ENCODE data around the gene ANKDD1B. TPM values are rescaled to one million over a fixed set of nuclear protein-coding genes. Genes with fewer than 3 reads are reported as not detected.

ANKDD1B gene
- total and polyA plus RNA-seq, 2 of the 13 experiments (the other 11 are each of a cell fraction or from before 2014, with no cell fraction given): 0.12 to 0.27 TPM

DNA sequence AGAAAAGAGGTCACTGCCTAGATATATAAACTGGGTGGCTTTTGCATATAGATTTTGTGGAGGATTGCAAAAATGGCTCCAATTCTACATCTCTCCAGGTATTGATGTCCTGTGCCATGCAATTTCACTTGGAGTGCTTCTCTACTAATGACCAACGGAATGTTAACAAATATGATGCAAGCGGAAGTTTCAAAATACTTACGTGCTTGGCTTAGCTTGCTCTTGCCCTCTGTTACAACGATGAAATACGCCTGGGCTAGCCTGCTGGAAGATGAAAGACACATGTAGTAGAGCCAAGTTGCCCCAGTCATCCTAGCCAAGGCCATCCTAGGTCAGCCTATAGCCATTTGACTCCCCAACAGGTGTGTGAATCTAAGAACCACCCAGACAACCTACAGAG is 109.6 kb downstream of the ANKDD1B start (continued):
- TF ChIP-seq ZNF770 (CRISPR knock-in tag; IDR thresholded peaks at IDR 0.05): no peak
- TF ChIP-seq IRF1 (CRISPR knock-in tag; IDR thresholded peaks at IDR 0.05; ENCODE audit: low read depth): no peak
- no peak for TF ChIP-seq ISX (CRISPR knock-in tag; conservative IDR thresholded peaks at IDR 0.05)
- TF ChIP-seq ATRX (CRISPR knock-in tag; IDR thresholded peaks at IDR 0.05; ENCODE audit: borderline replicate concordance): no peak
- TF ChIP-seq ATF3 (CRISPR knock-in tag; IDR thresholded peaks at IDR 0.05): 0 out of 2 replicates have a peak, but pooled peaks have one; percentile 48
- TF ChIP-seq, protein P1, sequence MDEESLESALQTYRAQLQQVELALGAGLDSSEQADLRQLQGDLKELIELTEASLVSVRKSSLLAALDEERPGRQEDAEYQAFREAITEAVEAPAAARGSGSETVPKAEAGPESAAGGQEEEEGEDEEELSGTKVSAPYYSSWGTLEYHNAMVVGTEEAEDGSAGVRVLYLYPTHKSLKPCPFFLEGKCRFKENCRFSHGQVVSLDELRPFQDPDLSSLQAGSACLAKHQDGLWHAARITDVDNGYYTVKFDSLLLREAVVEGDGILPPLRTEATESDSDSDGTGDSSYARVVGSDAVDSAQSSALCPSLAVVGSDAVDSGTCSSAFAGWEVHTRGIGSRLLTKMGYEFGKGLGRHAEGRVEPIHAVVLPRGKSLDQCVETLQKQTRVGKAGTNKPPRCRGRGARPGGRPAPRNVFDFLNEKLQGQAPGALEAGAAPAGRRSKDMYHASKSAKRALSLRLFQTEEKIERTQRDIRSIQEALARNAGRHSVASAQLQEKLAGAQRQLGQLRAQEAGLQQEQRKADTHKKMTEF (CRISPR knock-in tag; IDR thresholded peaks at IDR 0.05): peak; percentile 56; the same call in 1 of the 2 replicates
- TF ChIP-seq ZNF567 (CRISPR knock-in tag; IDR thresholded peaks at IDR 0.05; ENCODE audit: borderline replicate concordance): no peak
- TF ChIP-seq ZNF280D (CRISPR knock-in tag; IDR thresholded peaks at IDR 0.05): 0 out of 2 replicates have a peak, but pooled peaks have one; percentile 46
- no peak for TF ChIP-seq CCDC6 (CRISPR knock-in tag; IDR thresholded peaks at IDR 0.05)
- TF ChIP-seq ZNF552 (CRISPR knock-in tag; IDR thresholded peaks at IDR 0.05; ENCODE audit: borderline replicate concordance): no peak
- no peak for TF ChIP-seq ZNF781 (CRISPR knock-in tag; IDR thresholded peaks at IDR 0.05; ENCODE audit: borderline replicate concordance, not compliant biosample characterization)
- TF ChIP-seq FOXA1 (IDR thresholded peaks at IDR 0.05): no peak
- peak; percentile 61; the same call in 1 of the 2 replicates for TF ChIP-seq FOXA1 (CRISPR knock-in tag; IDR thresholded peaks at IDR 0.05)
- peak; percentile 75; the same call in 1 of the 2 replicates for TF ChIP-seq THRA (CRISPR knock-in tag; IDR thresholded peaks at IDR 0.05; ENCODE audit: borderline replicate concordance)
- TF ChIP-seq GATAD2A (CRISPR knock-in tag; IDR thresholded peaks at IDR 0.05): peak; percentile 91
- TF ChIP-seq, protein P2, sequence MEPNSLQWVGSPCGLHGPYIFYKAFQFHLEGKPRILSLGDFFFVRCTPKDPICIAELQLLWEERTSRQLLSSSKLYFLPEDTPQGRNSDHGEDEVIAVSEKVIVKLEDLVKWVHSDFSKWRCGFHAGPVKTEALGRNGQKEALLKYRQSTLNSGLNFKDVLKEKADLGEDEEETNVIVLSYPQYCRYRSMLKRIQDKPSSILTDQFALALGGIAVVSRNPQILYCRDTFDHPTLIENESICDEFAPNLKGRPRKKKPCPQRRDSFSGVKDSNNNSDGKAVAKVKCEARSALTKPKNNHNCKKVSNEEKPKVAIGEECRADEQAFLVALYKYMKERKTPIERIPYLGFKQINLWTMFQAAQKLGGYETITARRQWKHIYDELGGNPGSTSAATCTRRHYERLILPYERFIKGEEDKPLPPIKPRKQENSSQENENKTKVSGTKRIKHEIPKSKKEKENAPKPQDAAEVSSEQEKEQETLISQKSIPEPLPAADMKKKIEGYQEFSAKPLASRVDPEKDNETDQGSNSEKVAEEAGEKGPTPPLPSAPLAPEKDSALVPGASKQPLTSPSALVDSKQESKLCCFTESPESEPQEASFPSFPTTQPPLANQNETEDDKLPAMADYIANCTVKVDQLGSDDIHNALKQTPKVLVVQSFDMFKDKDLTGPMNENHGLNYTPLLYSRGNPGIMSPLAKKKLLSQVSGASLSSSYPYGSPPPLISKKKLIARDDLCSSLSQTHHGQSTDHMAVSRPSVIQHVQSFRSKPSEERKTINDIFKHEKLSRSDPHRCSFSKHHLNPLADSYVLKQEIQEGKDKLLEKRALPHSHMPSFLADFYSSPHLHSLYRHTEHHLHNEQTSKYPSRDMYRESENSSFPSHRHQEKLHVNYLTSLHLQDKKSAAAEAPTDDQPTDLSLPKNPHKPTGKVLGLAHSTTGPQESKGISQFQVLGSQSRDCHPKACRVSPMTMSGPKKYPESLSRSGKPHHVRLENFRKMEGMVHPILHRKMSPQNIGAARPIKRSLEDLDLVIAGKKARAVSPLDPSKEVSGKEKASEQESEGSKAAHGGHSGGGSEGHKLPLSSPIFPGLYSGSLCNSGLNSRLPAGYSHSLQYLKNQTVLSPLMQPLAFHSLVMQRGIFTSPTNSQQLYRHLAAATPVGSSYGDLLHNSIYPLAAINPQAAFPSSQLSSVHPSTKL (CRISPR knock-in tag; IDR thresholded peaks at IDR 0.05): peak; percentile 93
